WI38 (cell line): ENCODE data around the gene MED25.

Experiments used
- H3K4me3 ChIP-seq: 2 replicates; pipeline ENCODE4 v1.5.1; 2011; ENCODE audit warnings: low read depth, mild to moderate bottlenecking, control low read depth, low read length
- CTCF ChIP-seq: IDR thresholded peaks from 2 replicates; pipeline ENCODE4 v1.5.1; 2012; ENCODE audit warnings: low read depth, mild to moderate bottlenecking, control low read depth, low read length

Gene MED25

GRCh38 chr19:49850221-49850486 is 32.1 kb downstream of the MED25 start:
- TF ChIP-seq CTCF = no peak
- peak overlapping the region; percentile 80 for H3K4me3 ChIP-seq

GRCh38 chr19:49850487-49851342 is 32.6 kb downstream of the MED25 start, which contains the start of gene PTOV1:
TSS of gene PTOV1 (plus strand) at chr19:49851159.
- peak within 1 kb of the TSS; percentile 80 for H3K4me3 ChIP-seq
- TF ChIP-seq CTCF = no peak

- peak overlapping the region; percentile 80 for H3K4me3 ChIP-seq
- no peak for TF ChIP-seq CTCF
Measured at GRCh38 chr19:49851456-49852259, 33.6 kb downstream of the MED25 start.

- peak overlapping the region; percentile 80 for H3K4me3 ChIP-seq
- TF ChIP-seq CTCF = no peak
Measured at GRCh38 chr19:49852631-49853126, 34.6 kb downstream of the MED25 start.

- no peak for TF ChIP-seq CTCF
- no peak overlapping the region for H3K4me3 ChIP-seq
Measured at GRCh38 chr19:49853852-49854377, 35.8 kb downstream of the MED25 start.

GRCh38 chr19:49854378-49855263 is 36.5 kb downstream of the MED25 start:
- no peak overlapping the region for H3K4me3 ChIP-seq
- TF ChIP-seq CTCF = no peak
